GM21723 (cell line): ENCODE data around the gene SESTD1.

ENCODE experiments used
- ATAC-seq: cut with Tn5 transposase; IDR thresholded peaks from one replicate; pipeline ENCODE4 v1.9.1; 2021; ENCODE audit warnings: mild to moderate bottlenecking, moderate library complexity; ENCODE audit not compliant: unreplicated experiment

SESTD1 gene

GRCh38 chr2:179264368-179265081 is at the start of gene SESTD1:
TSS of gene SESTD1 (minus strand) at chr2:179264832. CDS start at chr2:179191841, 72,991 bp downstream.
- peak; percentile 70 for ATAC-seq

- no peak for ATAC-seq
These were observed 48.4 kb upstream of the SESTD1 start for GRCh38 chr2:179313057-179313456.

- no peak for ATAC-seq
These were observed 46.5 kb upstream of the SESTD1 start for GRCh38 chr2:179311101-179311500.

- ATAC-seq, result no peak
These were observed 43.2 kb upstream of the SESTD1 start for GRCh38 chr2:179307616-179308371.

GRCh38 chr2:179305125-179305524 is 40.5 kb upstream of the SESTD1 start:
- no peak for ATAC-seq

GRCh38 chr2:179304424-179304823 is 39.8 kb upstream of the SESTD1 start:
- ATAC-seq, result no peak

GRCh38 chr2:179302764-179303571 is 38.3 kb upstream of the SESTD1 start:
- ATAC-seq, result no peak

- no peak for ATAC-seq
These were observed 37.5 kb upstream of the SESTD1 start for GRCh38 chr2:179302149-179302548.

GRCh38 chr2:179298666-179299065 is 34.0 kb upstream of the SESTD1 start:
- ATAC-seq, result no peak

GRCh38 chr2:179297927-179298326 is 33.3 kb upstream of the SESTD1 start:
- ATAC-seq, result no peak

GRCh38 chr2:179290329-179290728 is 25.7 kb upstream of the SESTD1 start:
- ATAC-seq, result no peak

GRCh38 chr2:179285060-179285459 is 20.4 kb upstream of the SESTD1 start:
- no peak for ATAC-seq

GRCh38 chr2:179277429-179278196 is 13.0 kb upstream of the SESTD1 start:
- no peak for ATAC-seq

- ATAC-seq, result no peak
These were observed 10.8 kb upstream of the SESTD1 start for GRCh38 chr2:179275253-179276012.

- ATAC-seq, result peak; percentile 94
These were observed 10.1 kb upstream of the SESTD1 start for GRCh38 chr2:179274749-179275148.

GRCh38 chr2:179273461-179273962 is 8.9 kb upstream of the SESTD1 start:
- ATAC-seq, result no peak

- ATAC-seq, result no peak
These were observed 8.0 kb upstream of the SESTD1 start for GRCh38 chr2:179272406-179273192.

GRCh38 chr2:179270689-179271088 is 6.1 kb upstream of the SESTD1 start:
- no peak for ATAC-seq
